BJ (cell line): ENCODE data around the gene GTSE1. TPM values are rescaled to one million over a fixed set of nuclear protein-coding genes. Genes with fewer than 3 reads are reported as not detected.

Source experiments
- CTCF ChIA-PET: fragments of 350-600 bp; formaldehyde crosslinking; extraction: SDS; loops from one replicate; lab custom pipeline; 2021; ENCODE audit warnings: antibody characterized with exemption, inconsistent platforms; lab: Yijun Ruan, JAX
- POLR2A ChIA-PET: fragments of 300-600 bp; sonication (Branson Sonifier 250); formaldehyde crosslinking; extraction: SDS; loops from one replicate; lab custom pipeline; 2021; ENCODE audit warnings: antibody characterized with exemption; lab: Charles Lee
- DNase-seq: peaks from one replicate; pipeline ENCODE4 v3.0.0-alpha.2; 2011; ENCODE audit warnings: low read depth
- H3K27me3 ChIP-seq: 2 replicates; pipeline ENCODE4 v1.6.0; 2011; ENCODE audit warnings: low read length; ENCODE audit not compliant: control insufficient read depth, insufficient read depth
- H3K36me3 ChIP-seq: 2 replicates; pipeline ENCODE4 v1.5.1; 2011; ENCODE audit warnings: low read length; ENCODE audit not compliant: control insufficient read depth, insufficient read depth
- H3K4me3 ChIP-seq: 2 replicates; pipeline ENCODE4 v1.5.1; 2011; ENCODE audit warnings: low read depth, mild to moderate bottlenecking, control low read depth, low read length
- polyA plus RNA-seq: library from polyadenylated mRNA; depleted of rRNA; stranded (reverse); fragments of >200 nt; gene quantifications from 2 replicates; pipeline ENCODE4 v1.2.3, GENCODE V29; 2011
- TF ChIP-seq, protein P1 (sequence below): IDR thresholded peaks from 2 replicates; pipeline ENCODE4 v1.5.1; 2011; ENCODE audit warnings: low read depth, mild to moderate bottlenecking, control low read depth, inconsistent platforms, low read length, moderate library complexity; ENCODE audit not compliant: insufficient read depth

Gene GTSE1
- polyA plus RNA-seq, 1 experiment, result 12.2 TPM

DNA sequence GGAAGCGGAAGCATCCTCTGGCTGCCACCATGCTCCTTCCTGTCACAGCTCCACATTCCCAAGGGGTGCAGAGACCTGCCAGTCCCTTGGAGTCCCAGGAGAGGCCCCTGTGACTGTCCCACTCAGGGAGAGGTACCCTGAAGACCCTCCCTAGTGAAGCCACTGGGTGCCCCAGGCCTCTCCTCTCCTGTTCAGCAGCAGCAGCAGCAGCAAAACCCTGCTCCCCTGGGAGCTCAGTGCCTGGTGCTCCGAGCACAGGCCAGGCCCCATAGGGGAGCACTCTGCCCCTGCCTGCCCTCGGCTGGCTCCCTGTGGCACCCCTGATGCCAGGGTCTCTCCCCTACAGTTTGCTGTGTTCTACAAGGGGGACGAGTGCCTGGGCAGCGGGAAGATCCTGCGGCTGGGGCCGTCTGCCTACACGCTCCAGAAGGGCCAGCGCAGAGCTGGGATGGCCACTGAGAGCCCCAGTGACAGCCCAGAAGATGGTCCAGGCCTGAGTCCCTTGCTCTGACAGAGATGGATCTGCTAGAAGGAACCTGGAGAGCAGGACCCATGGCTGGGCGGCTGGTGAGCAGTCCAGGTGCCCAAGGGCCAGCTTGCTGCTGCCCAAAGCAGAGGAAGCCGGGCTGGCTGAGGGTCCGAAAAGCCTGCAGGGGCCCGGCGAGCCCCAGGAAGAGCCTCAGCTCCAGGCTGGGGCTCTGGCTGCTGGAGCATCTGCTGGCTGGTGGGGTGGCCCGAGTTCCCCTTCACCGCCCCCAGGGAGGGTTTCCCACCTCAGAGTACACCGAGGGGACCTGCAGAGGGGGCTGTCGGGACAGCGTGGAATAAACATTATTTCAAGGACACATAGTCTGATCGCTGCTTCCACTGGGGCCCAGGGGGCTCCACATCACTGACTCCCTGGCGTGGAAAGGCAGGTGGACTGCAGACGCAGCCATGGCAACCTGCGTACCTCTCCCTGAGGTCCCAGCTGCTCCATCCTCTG lies 60.1 kb downstream of the GTSE1 start:
- Histone ChIP-seq H3K36me3 (peaks cover 41% of the 10 kb centered on the region), H3K4me3 (no peak overlapping the region), H3K27me3 (no peaks in the 10 kb centered on the region)
- POLR2A ChIA-PET, result no interaction called here
- TF ChIP-seq, protein P1, sequence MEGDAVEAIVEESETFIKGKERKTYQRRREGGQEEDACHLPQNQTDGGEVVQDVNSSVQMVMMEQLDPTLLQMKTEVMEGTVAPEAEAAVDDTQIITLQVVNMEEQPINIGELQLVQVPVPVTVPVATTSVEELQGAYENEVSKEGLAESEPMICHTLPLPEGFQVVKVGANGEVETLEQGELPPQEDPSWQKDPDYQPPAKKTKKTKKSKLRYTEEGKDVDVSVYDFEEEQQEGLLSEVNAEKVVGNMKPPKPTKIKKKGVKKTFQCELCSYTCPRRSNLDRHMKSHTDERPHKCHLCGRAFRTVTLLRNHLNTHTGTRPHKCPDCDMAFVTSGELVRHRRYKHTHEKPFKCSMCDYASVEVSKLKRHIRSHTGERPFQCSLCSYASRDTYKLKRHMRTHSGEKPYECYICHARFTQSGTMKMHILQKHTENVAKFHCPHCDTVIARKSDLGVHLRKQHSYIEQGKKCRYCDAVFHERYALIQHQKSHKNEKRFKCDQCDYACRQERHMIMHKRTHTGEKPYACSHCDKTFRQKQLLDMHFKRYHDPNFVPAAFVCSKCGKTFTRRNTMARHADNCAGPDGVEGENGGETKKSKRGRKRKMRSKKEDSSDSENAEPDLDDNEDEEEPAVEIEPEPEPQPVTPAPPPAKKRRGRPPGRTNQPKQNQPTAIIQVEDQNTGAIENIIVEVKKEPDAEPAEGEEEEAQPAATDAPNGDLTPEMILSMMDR, result no peak
- CTCF ChIA-PET, result interaction anchor here (0.9 to 2.6 kb wide), 6 partner anchors 10 to 192 kb away, joined by 3 to 29 read pairs (median 8); no protein-coding TSS in a partner anchor
- DNase-seq, result no peak

DNA sequence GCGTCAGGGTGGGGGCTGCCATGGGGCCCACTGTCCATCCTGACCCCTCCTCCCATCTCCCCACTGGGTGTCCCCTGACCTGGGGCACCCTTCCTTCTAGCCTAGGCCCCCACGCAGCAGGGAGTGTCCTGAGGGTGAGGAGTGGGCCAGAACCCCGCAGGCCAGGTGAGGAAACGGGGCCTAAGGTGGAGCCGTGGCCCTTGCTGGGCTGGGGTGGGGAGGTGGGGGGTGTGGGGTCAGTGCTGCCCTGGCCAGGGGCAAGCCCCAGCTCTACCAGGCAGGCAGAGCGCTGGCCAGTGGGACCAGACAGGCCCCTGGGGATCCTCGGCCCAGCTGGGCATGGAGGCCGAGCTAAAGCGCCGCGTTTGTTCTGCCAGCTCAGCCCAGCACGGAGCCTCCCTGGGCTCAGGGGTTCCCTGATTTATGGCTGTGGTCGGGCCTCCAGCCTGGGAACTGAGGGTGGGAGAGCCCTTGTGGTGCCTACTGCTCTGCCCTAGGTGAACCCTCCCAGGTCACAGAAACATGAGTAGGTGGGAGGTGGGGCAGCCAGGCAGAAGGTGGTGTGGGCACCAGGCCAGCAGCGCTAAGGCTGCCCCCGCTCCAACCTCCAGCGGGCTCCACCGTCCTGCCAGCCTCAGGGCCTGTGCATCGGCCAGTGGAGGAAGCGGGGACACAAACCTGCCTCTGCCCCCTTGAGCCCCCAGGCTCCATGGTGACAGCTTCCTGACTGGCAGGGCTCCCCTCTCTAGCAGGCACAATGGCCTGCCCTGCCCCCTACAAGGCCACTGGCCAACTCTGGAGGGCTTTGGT lies 61.2 kb downstream of the GTSE1 start:
- H3K4me3 ChIP-seq, result no peak overlapping the region
- H3K27me3 ChIP-seq, result no peaks in the 10 kb centered on the region
- no peak for DNase-seq
- TF ChIP-seq, protein P1, result no peak
- CTCF ChIA-PET, result interaction anchor here (0.6 to 2.6 kb wide), 5 partner anchors 9 to 188 kb away, joined by 3 to 15 read pairs (median 9); no protein-coding TSS in a partner anchor
- POLR2A ChIA-PET, result interaction anchor here (0.6 kb wide), 1 partner anchor 8 kb away, joined by 5 read pairs; no protein-coding TSS in a partner anchor
- peaks cover 37% of the 10 kb centered on the region for H3K36me3 ChIP-seq

DNA sequence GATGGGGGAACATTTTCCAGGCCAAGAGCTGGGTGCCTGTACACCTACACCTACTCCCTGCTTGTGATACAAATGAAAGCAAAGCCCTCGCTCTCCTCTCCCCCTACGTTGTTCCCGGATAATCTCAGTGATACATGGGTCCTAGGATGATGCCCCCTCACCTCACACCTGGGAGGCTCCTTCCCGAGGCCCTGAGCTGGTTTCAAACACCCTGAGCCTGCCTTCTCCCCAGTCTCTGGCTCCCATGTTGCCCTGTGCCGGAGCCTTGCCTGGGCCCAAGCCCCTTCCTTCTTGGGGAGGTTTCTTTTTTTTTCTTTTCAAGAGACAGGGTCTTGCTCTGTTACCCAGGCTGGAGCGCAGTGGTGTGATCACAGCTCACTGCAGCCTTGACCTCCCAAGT lies 62.1 kb downstream of the GTSE1 start:
- Histone ChIP-seq H3K36me3 (peaks cover 30% of the 10 kb centered on the region), H3K4me3 (no peak overlapping the region), H3K27me3 (no peaks in the 10 kb centered on the region)
- TF ChIP-seq, protein P1, result no peak
- ChIA-PET POLR2A (no interaction called here), CTCF (interaction anchor here (2.3 kb wide), 2 partner anchors 9 to 183 kb away, joined by 9 to 15 read pairs; no protein-coding TSS in a partner anchor)
- DNase-seq, result no peak

DNA sequence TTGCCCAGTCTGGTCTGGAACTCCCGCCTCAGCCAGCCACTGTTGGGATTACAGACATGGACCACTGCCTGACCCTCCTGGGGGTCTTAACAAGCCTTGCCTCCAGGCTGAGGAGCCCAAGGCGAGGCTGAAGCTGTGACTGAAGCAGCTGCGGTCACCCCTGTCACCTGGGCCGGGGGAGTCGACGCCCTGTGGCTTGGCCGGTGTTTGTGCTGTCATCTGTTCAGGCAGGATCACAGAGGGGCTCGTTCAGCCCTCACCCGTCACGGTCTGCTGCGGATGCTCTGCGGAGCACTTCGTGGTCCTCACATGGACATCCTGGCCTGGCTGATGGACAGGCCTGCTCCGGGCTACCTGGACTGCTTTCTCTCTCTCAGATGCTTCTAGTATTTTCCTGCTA lies 62.7 kb downstream of the GTSE1 start:
- H3K4me3 ChIP-seq, result no peak overlapping the region
- no peaks in the 10 kb centered on the region for H3K27me3 ChIP-seq
- DNase-seq, result no peak
- H3K36me3 ChIP-seq, result peaks cover 26% of the 10 kb centered on the region
- ChIA-PET CTCF (interaction anchor here (2.3 kb wide), 2 partner anchors 9 to 182 kb away, joined by 9 to 15 read pairs; no protein-coding TSS in a partner anchor), POLR2A (no interaction called here)
- TF ChIP-seq, protein P1, result no peak
